ENCODE measurements around the gene SLC2A4.

The SLC2A4 gene

GRCh38 chr17:7312432-7313087 is 31.0 kb downstream of the SLC2A4 start:
- H3K27me3 Mint-ChIP-seq = no peaks in the 10 kb centered on the region
- CTCF ChIA-PET = interaction anchor here (0.9 to 4.7 kb wide), 6 partner anchors 11 to 41 kb away, joined by 3 to 16 read pairs (median 4); partner anchors contain the start of gene ACAP1
- no peak for DNase-seq
- no peaks in the 10 kb centered on the region for H3K9me3 Mint-ChIP-seq
- H3K4me1 Mint-ChIP-seq = peaks cover 69% of the 10 kb centered on the region
- H3K4me3 Mint-ChIP-seq = peak overlapping the region; percentile 84
- peak overlapping the region; percentile 71 for H3K27ac Mint-ChIP-seq
- H3K36me3 Mint-ChIP-seq = peaks cover 60% of the 10 kb centered on the region

- Mint-ChIP-seq H3K27ac (peak overlapping the region; percentile 89), H3K36me3 (peaks cover 64% of the 10 kb centered on the region), H3K4me3 (peak overlapping the region; percentile 84), H3K27me3 (no peaks in the 10 kb centered on the region), H3K9me3 (no peaks in the 10 kb centered on the region), H3K4me1 (peaks cover 69% of the 10 kb centered on the region)
- CTCF ChIA-PET = interaction anchor here (0.9 to 4.7 kb wide), 7 partner anchors 10 to 43 kb away, joined by 3 to 16 read pairs (median 3); partner anchors contain the start of gene ACAP1
- DNase-seq = no peak
Measured at GRCh38 chr17:7313088-7313889, 31.8 kb downstream of the SLC2A4 start.

GRCh38 chr17:7313890-7314718 is 32.6 kb downstream of the SLC2A4 start:
- CTCF ChIA-PET = interaction anchor here (0.7 to 4.7 kb wide), 8 partner anchors 9 to 269 kb away, joined by 3 to 16 read pairs (median 4); partner anchors contain the start of gene ACAP1
- no peaks in the 10 kb centered on the region for H3K27me3 Mint-ChIP-seq
- peaks cover 63% of the 10 kb centered on the region for H3K4me1 Mint-ChIP-seq
- DNase-seq = no peak
- H3K4me3 Mint-ChIP-seq = peak overlapping the region; percentile 84
- no peaks in the 10 kb centered on the region for H3K9me3 Mint-ChIP-seq
- peak overlapping the region; percentile 89 for H3K27ac Mint-ChIP-seq
- H3K36me3 Mint-ChIP-seq = peaks cover 60% of the 10 kb centered on the region

- Mint-ChIP-seq H3K4me1 (peaks cover 55% of the 10 kb centered on the region), H3K36me3 (peaks cover 53% of the 10 kb centered on the region), H3K27ac (peak within 1 kb of the TSS; percentile 95), H3K27me3 (no peaks in the 10 kb centered on the region), H3K9me3 (no peaks in the 10 kb centered on the region), H3K4me3 (peak within 1 kb of the TSS; percentile 94)
- DNase-seq = peak; percentile 96
- CTCF ChIA-PET = interaction anchor here (0.7 to 4.7 kb wide), 6 partner anchors 10 to 270 kb away, joined by 3 to 16 read pairs (median 4); partner anchors contain the start of gene ACAP1
Measured at GRCh38 chr17:7314719-7315569, 33.4 kb downstream of the SLC2A4 start, which contains the start of gene GPS2. Gene GPS2 (minus strand): TSS chr17:7315360. CDS start chr17:7315052, 308 bp downstream.

- DNase-seq = no peak
- Mint-ChIP-seq H3K9me3 (no peaks in the 10 kb centered on the region), H3K4me1 (peaks cover 47% of the 10 kb centered on the region), H3K27ac (peak overlapping the region; percentile 95), H3K36me3 (peaks cover 45% of the 10 kb centered on the region), H3K4me3 (peak overlapping the region; percentile 94), H3K27me3 (no peaks in the 10 kb centered on the region)
- CTCF ChIA-PET = interaction anchor here (0.8 to 4.7 kb wide), 3 partner anchors 9 to 22 kb away, joined by 3 to 16 read pairs (median 14); partner anchors contain the start of gene ACAP1
Measured at GRCh38 chr17:7315570-7316235, 34.2 kb downstream of the SLC2A4 start.

- CTCF ChIA-PET = no interaction called here
- H3K36me3 Mint-ChIP-seq = peaks cover 41% of the 10 kb centered on the region
- no peaks in the 10 kb centered on the region for H3K9me3 Mint-ChIP-seq
- H3K4me1 Mint-ChIP-seq = peaks cover 35% of the 10 kb centered on the region
- DNase-seq = no peak
- H3K27ac Mint-ChIP-seq = peak overlapping the region; percentile 76
- no peak overlapping the region for H3K4me3 Mint-ChIP-seq
- H3K27me3 Mint-ChIP-seq = no peaks in the 10 kb centered on the region
Measured at GRCh38 chr17:7317161-7317803, 35.8 kb downstream of the SLC2A4 start.

- DNase-seq = no peak
- Mint-ChIP-seq H3K4me3 (no peak overlapping the region), H3K4me1 (peaks cover 24% of the 10 kb centered on the region), H3K36me3 (peaks cover 39% of the 10 kb centered on the region), H3K27me3 (no peaks in the 10 kb centered on the region), H3K27ac (peak overlapping the region; percentile 76), H3K9me3 (no peaks in the 10 kb centered on the region)
- CTCF ChIA-PET = no interaction called here
Measured at GRCh38 chr17:7318121-7318860, 36.8 kb downstream of the SLC2A4 start.

- Mint-ChIP-seq H3K4me1 (peaks cover 8% of the 10 kb centered on the region), H3K36me3 (peaks cover 35% of the 10 kb centered on the region), H3K27me3 (no peaks in the 10 kb centered on the region), H3K27ac (no peak overlapping the region), H3K4me3 (no peak overlapping the region), H3K9me3 (no peaks in the 10 kb centered on the region)
- CTCF ChIA-PET = interaction anchor here (1.0 to 1.4 kb wide), 2 partner anchors 24 to 28 kb away, joined by 3 to 4 read pairs; no protein-coding TSS in a partner anchor
- no peak for DNase-seq
Measured at GRCh38 chr17:7321466-7321865, 39.9 kb downstream of the SLC2A4 start.

- Mint-ChIP-seq H3K4me1 (peaks cover 13% of the 10 kb centered on the region), H3K27me3 (no peaks in the 10 kb centered on the region), H3K27ac (no peak overlapping the region), H3K9me3 (no peaks in the 10 kb centered on the region), H3K36me3 (peaks cover 32% of the 10 kb centered on the region), H3K4me3 (no peak overlapping the region)
- CTCF ChIA-PET = interaction anchor here (1.0 to 4.8 kb wide), 5 partner anchors 13 to 27 kb away, joined by 3 to 29 read pairs (median 4); partner anchors contain the start of gene ACAP1
- no peak for DNase-seq
Measured at GRCh38 chr17:7322520-7323194, 41.1 kb downstream of the SLC2A4 start.

GRCh38 chr17:7323731-7324437 is 42.4 kb downstream of the SLC2A4 start:
- no peaks in the 10 kb centered on the region for H3K27me3 Mint-ChIP-seq
- no peak overlapping the region for H3K27ac Mint-ChIP-seq
- H3K4me3 Mint-ChIP-seq = no peak overlapping the region
- CTCF ChIA-PET = interaction anchor here (0.7 to 4.8 kb wide), 7 partner anchors 10 to 27 kb away, joined by 3 to 54 read pairs (median 6); partner anchors contain the start of genes ACAP1 and GPS2
- H3K9me3 Mint-ChIP-seq = no peaks in the 10 kb centered on the region
- peak; percentile 76 for DNase-seq
- peaks cover 24% of the 10 kb centered on the region for H3K4me1 Mint-ChIP-seq
- H3K36me3 Mint-ChIP-seq = peaks cover 26% of the 10 kb centered on the region

- CTCF ChIA-PET = interaction anchor here (0.8 to 4.8 kb wide), 8 partner anchors 10 to 27 kb away, joined by 3 to 54 read pairs (median 6); partner anchors contain the start of genes ACAP1 and GPS2
- no peaks in the 10 kb centered on the region for H3K27me3 Mint-ChIP-seq
- peaks cover 25% of the 10 kb centered on the region for H3K4me1 Mint-ChIP-seq
- H3K9me3 Mint-ChIP-seq = no peaks in the 10 kb centered on the region
- H3K4me3 Mint-ChIP-seq = no peak overlapping the region
- no peak overlapping the region for H3K27ac Mint-ChIP-seq
- peaks cover 25% of the 10 kb centered on the region for H3K36me3 Mint-ChIP-seq
- no peak for DNase-seq
Measured at GRCh38 chr17:7324438-7324779, 42.9 kb downstream of the SLC2A4 start.
